ENCODE measurements around the gene TSC22D2. TPM values are rescaled to one million over a fixed set of nuclear protein-coding genes. Genes with fewer than 3 reads are reported as not detected.

Gene TSC22D2
- 68.7 to 73.2 TPM (median 71.2 TPM) in 3 replicates for total RNA-seq

DNA sequence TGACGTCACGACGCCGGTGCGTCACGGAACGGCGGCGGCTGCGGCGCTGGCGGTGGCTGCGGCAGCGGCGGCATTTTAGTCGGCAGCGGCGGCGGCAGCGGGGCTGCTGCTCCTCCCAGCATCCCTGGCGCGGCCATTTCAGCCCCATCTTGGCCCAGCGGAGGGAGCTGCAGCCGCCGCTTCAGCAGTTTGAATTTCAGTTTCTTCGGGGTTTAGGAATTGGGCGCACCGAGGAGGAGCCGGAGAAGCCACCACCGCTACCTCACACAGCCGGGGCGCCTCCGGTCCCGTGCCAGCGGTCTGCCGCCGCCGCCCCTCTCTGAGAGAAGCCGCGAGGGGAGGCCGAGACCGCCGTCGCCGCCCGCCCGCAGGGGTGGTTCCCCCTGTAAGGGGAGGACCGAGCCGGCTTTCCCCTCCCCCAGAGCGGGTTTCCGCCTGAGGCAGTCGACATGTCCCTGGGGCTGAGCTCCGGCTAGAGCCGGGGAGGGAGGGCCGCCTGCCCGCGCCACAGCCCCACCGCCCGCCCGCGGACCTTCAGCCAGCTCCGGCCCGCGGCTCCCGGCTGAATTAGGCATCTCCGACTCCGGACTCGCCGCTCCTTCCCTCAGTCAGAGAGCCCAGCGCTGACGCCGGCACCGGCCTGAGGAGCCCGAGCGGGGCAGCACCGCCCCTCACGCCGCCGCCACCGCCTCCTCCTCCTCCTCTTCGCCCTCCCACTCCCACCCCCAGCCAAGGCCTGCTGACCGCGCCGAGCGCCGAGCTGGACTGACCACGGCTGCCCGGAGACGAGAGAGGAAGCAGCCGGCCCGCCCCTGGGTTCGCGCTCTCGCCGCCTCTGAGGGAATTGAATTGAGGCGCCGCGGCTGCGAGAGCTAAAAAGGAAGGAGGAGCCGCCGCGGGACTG, at the start of gene TSC22D2:
Gene TSC22D2, plus strand, starts transcription at position 78 of the 904 bp plus-strand sequence. CDS start 1,053 bp downstream, outside the sequence.
- DNase-seq (ENCODE audit: low spot score in 2 of 2, unreplicated experiment in 2 of 2) = peak; percentile 95 to 98
- peaks cover 2% of the 10 kb centered on the region for H3K36me3 Mint-ChIP-seq
- H3K27ac Mint-ChIP-seq = peak within 1 kb of the TSS; percentile 100
- no peaks in the 10 kb centered on the region for H3K9me3 Mint-ChIP-seq
- H3K27me3 Mint-ChIP-seq (ENCODE audit: low read depth) = no peaks in the 10 kb centered on the region
- H3K4me1 Mint-ChIP-seq = peaks cover 38% of the 10 kb centered on the region
- H3K4me3 Mint-ChIP-seq = peak within 1 kb of the TSS; percentile 74
- TF ChIP-seq, protein P1, sequence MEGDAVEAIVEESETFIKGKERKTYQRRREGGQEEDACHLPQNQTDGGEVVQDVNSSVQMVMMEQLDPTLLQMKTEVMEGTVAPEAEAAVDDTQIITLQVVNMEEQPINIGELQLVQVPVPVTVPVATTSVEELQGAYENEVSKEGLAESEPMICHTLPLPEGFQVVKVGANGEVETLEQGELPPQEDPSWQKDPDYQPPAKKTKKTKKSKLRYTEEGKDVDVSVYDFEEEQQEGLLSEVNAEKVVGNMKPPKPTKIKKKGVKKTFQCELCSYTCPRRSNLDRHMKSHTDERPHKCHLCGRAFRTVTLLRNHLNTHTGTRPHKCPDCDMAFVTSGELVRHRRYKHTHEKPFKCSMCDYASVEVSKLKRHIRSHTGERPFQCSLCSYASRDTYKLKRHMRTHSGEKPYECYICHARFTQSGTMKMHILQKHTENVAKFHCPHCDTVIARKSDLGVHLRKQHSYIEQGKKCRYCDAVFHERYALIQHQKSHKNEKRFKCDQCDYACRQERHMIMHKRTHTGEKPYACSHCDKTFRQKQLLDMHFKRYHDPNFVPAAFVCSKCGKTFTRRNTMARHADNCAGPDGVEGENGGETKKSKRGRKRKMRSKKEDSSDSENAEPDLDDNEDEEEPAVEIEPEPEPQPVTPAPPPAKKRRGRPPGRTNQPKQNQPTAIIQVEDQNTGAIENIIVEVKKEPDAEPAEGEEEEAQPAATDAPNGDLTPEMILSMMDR (IDR thresholded peaks at IDR 0.05; ENCODE audit: unreplicated experiment) = peak; percentile 18

DNA sequence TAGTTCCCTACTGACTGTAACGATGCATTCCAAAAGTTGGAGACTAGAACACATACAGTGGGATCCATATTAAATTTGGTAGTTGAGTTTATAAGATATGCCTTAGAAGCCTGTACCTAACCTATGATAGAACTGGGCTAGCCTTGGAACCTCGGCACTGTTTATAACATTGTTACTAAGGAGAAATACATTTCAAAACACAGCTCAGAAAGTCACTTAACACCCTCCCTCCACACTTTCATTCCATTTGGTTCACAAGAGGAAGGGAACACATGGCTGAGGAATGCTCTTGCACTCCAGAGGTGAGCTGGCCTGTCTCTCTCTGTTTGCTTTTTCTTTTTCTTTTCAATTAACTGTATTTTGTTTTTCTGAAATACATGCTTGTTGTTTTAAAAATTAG, 48.7 kb upstream of the TSC22D2 start:
- H3K27me3 Mint-ChIP-seq (ENCODE audit: low read depth) = no peaks in the 10 kb centered on the region
- peaks cover 30% of the 10 kb centered on the region for H3K4me1 Mint-ChIP-seq
- TF ChIP-seq, protein P1 (IDR thresholded peaks at IDR 0.05; ENCODE audit: unreplicated experiment) = no peak
- no peaks in the 10 kb centered on the region for H3K9me3 Mint-ChIP-seq
- DNase-seq (ENCODE audit: low spot score in 2 of 2, unreplicated experiment in 2 of 2) = no peak
- no peaks in the 10 kb centered on the region for H3K36me3 Mint-ChIP-seq
- H3K4me3 Mint-ChIP-seq = no peak overlapping the region
- no peak overlapping the region for H3K27ac Mint-ChIP-seq

GRCh38 chr3:150360966-150361365, 47.1 kb upstream of the TSC22D2 start:
- DNase-seq (ENCODE audit: low spot score in 2 of 2, unreplicated experiment in 2 of 2) = no peak
- H3K27me3 Mint-ChIP-seq (ENCODE audit: low read depth) = no peaks in the 10 kb centered on the region
- TF ChIP-seq, protein P1 (IDR thresholded peaks at IDR 0.05; ENCODE audit: unreplicated experiment) = no peak
- no peaks in the 10 kb centered on the region for H3K9me3 Mint-ChIP-seq
- H3K27ac Mint-ChIP-seq = no peak overlapping the region
- no peak overlapping the region for H3K4me3 Mint-ChIP-seq
- no peaks in the 10 kb centered on the region for H3K36me3 Mint-ChIP-seq
- H3K4me1 Mint-ChIP-seq = peaks cover 32% of the 10 kb centered on the region

GRCh38 chr3:150362515-150363302, 45.4 kb upstream of the TSC22D2 start:
- no peaks in the 10 kb centered on the region for H3K9me3 Mint-ChIP-seq
- H3K27ac Mint-ChIP-seq = peak overlapping the region; percentile 18
- H3K4me3 Mint-ChIP-seq = no peak overlapping the region
- TF ChIP-seq, protein P1 (IDR thresholded peaks at IDR 0.05; ENCODE audit: unreplicated experiment) = no peak
- DNase-seq (ENCODE audit: low spot score in 2 of 2, unreplicated experiment in 2 of 2) = no peak
- no peaks in the 10 kb centered on the region for H3K27me3 Mint-ChIP-seq (ENCODE audit: low read depth)
- H3K4me1 Mint-ChIP-seq = peaks cover 24% of the 10 kb centered on the region
- no peaks in the 10 kb centered on the region for H3K36me3 Mint-ChIP-seq

- H3K27me3 Mint-ChIP-seq (ENCODE audit: low read depth) = no peaks in the 10 kb centered on the region
- peaks cover 18% of the 10 kb centered on the region for H3K4me1 Mint-ChIP-seq
- no peaks in the 10 kb centered on the region for H3K9me3 Mint-ChIP-seq
- no peak for DNase-seq (ENCODE audit: low spot score in 2 of 2, unreplicated experiment in 2 of 2)
- H3K4me3 Mint-ChIP-seq = no peak overlapping the region
- no peaks in the 10 kb centered on the region for H3K36me3 Mint-ChIP-seq
- H3K27ac Mint-ChIP-seq = no peak overlapping the region
- TF ChIP-seq, protein P1 (IDR thresholded peaks at IDR 0.05; ENCODE audit: unreplicated experiment) = no peak
Observed at GRCh38 chr3:150363420-150363819, 44.7 kb upstream of the TSC22D2 start.
